CD8-positive, alpha-beta memory T cell (primary cell): Measurements from ENCODE around the gene BTF3L4. TPM values are rescaled to one million over a fixed set of nuclear protein-coding genes. Genes with fewer than 3 reads are reported as not detected.
"Not testable (repeated sequence)": the region's sequence is repeated elsewhere in the genome, so short reads cannot be mapped to it uniquely, and the experiment has no call there.

ENCODE experiments used
- CTCF ChIA-PET: fragments of 350-600 bp; sonication (Branson Sonifier 250); formaldehyde crosslinking; loops from one replicate; lab custom pipeline; 2021; ENCODE audit warnings: antibody characterized with exemption; lab: Charles Lee
- POLR2A ChIA-PET: fragments of 350-600 bp; sonication (Branson Sonifier 250); formaldehyde crosslinking; loops from one replicate; lab custom pipeline; 2021; ENCODE audit warnings: antibody characterized with exemption; lab: Charles Lee
- DNase-seq, 5 donors: peaks; one replicate each; pipeline versions ENCODE4 v3.0.0 to v3.0.0-alpha.2; 2020 to 2022; ENCODE audit warnings: mixed read lengths in 1 of 5
- H3K27ac ChIP-seq: one replicate; pipeline ENCODE4 v1.7.0; 2013; ENCODE audit warnings: low read depth, mild to moderate bottlenecking, low read length, moderate library complexity
- H3K27me3 ChIP-seq: 2 replicates; pipeline ENCODE4 v1.7.0; 2013; ENCODE audit warnings: low read length, mild to moderate bottlenecking; ENCODE audit not compliant: insufficient read depth, poor library complexity, severe bottlenecking
- H3K36me3 ChIP-seq: 2 replicates; pipeline ENCODE4 v1.7.0; 2013; ENCODE audit warnings: mild to moderate bottlenecking, low read length, moderate library complexity; ENCODE audit not compliant: insufficient read depth
- H3K4me1 ChIP-seq: 2 replicates; pipeline ENCODE4 v1.7.0; 2013; ENCODE audit warnings: mild to moderate bottlenecking, low read length, moderate library complexity; ENCODE audit not compliant: insufficient read depth
- H3K4me3 ChIP-seq: 2 replicates; pipeline ENCODE4 v1.7.0; 2013; ENCODE audit warnings: mild to moderate bottlenecking, low read length
- H3K9me3 ChIP-seq: 2 replicates; pipeline ENCODE4 v1.7.0; 2013; ENCODE audit warnings: mild to moderate bottlenecking, low read length
- H3K27ac Mint-ChIP-seq, 8 donors: one replicate each; pipeline ENCODE4 v1.8.0; 2020 to 2021; ENCODE audit warnings: mixed read lengths in 8 of 8, mild to moderate bottlenecking in 6 of 8, inconsistent platforms in 3 of 8, moderate library complexity in 3 of 8
- H3K27me3 Mint-ChIP-seq, 2 donors: one replicate each; pipeline ENCODE4 v1.8.0; 2020 to 2021; ENCODE audit warnings: mixed read lengths in 2 of 2, mild to moderate bottlenecking in 1 of 2, moderate library complexity in 1 of 2
- H3K36me3 Mint-ChIP-seq, 3 donors: one replicate each; pipeline ENCODE4 v1.8.0; 2020 to 2021; ENCODE audit warnings: mixed read lengths in 3 of 3, inconsistent platforms in 1 of 3, mild to moderate bottlenecking in 1 of 3
- H3K4me1 Mint-ChIP-seq, 3 donors: one replicate each; pipeline ENCODE4 v1.8.0; 2020 to 2021; ENCODE audit warnings: mixed read lengths in 3 of 3, inconsistent platforms in 1 of 3, mild to moderate bottlenecking in 1 of 3
- H3K4me3 Mint-ChIP-seq, 7 donors: one replicate each; pipeline ENCODE4 v1.8.0; 2020 to 2021; ENCODE audit warnings: mixed read lengths in 7 of 7, mild to moderate bottlenecking in 6 of 7, moderate library complexity in 4 of 7, inconsistent platforms in 2 of 7
- H3K9me3 Mint-ChIP-seq, 5 donors: one replicate each; pipeline ENCODE4 v1.8.0; 2020 to 2022; ENCODE audit warnings: mixed read lengths in 5 of 5, mild to moderate bottlenecking in 3 of 5, moderate library complexity in 2 of 5, inconsistent platforms in 1 of 5
- polyA plus RNA-seq: library from polyadenylated mRNA; unstranded; fragments of 300-500 nt; fragmentation: Illumina TruSeq; gene quantifications from one replicate; pipeline ENCODE4 v1.2.3, GENCODE V29; 2021
- total RNA-seq, 2 experiments: library from RNA; stranded (reverse); gene quantifications; one replicate each; pipeline ENCODE4 v1.2.3, GENCODE V29; 2021

Gene BTF3L4
- total RNA-seq: 10 to 100 TPM; 31.8 to 32.4 TPM
- 55.0 TPM for polyA plus RNA-seq

- POLR2A ChIA-PET: interaction anchor here (0.6 to 3.7 kb wide), 2 partner anchors 23 to 536 kb away, joined by 3 to 23 read pairs; partner anchors contain the start of gene KTI12
Observed at GRCh38 chr1:52056163-52056936, at the start of gene BTF3L4. Gene BTF3L4 (plus strand): TSS chr1:52056295. CDS start chr1:52059848, 3,553 bp downstream.

GRCh38 chr1:52007215-52008002 is 48.7 kb upstream of the BTF3L4 start:
- no peak for DNase-seq
- POLR2A ChIA-PET: no interaction called here
- no peaks in the 10 kb centered on the region for H3K4me1 Mint-ChIP-seq

More at GRCh38 chr1:52056163-52056936, at the start of gene BTF3L4:
- no peaks in the 10 kb centered on the region for H3K9me3 ChIP-seq
- H3K4me1 Mint-ChIP-seq: peaks cover 51 to 79% (median 74%) of the 10 kb centered on the region in 3 donors
- peak within 1 kb of the TSS; percentile 97 for H3K4me3 ChIP-seq
- CTCF ChIA-PET: interaction anchor here (1.0 kb wide), 1 partner anchor 24 kb away, joined by 3 read pairs; no protein-coding TSS in a partner anchor
- peak within 1 kb of the TSS; percentile 91 to 100 (median 96) for H3K27ac Mint-ChIP-seq
- no peaks in the 10 kb centered on the region for H3K36me3 ChIP-seq
- no peaks in the 10 kb centered on the region for H3K27me3 ChIP-seq
- peak; percentile 87 to 94 (median 90) for DNase-seq
- peak within 1 kb of the TSS; percentile 87 for H3K27ac ChIP-seq
- no peaks in the 10 kb centered on the region for H3K27me3 Mint-ChIP-seq
- peak within 1 kb of the TSS; percentile 94 to 100 (median 98) for H3K4me3 Mint-ChIP-seq
- peaks cover 34% of the 10 kb centered on the region for H3K4me1 ChIP-seq
- H3K9me3 Mint-ChIP-seq: no peaks in the 10 kb centered on the region
- peaks cover 0 to 56% (median 3%) of the 10 kb centered on the region in 3 donors for H3K36me3 Mint-ChIP-seq

GRCh38 chr1:52008071-52008809 is 47.9 kb upstream of the BTF3L4 start:
- no peaks in the 10 kb centered on the region for H3K36me3 ChIP-seq
- no peak overlapping the region for H3K27ac ChIP-seq
- no peaks in the 10 kb centered on the region for H3K4me1 ChIP-seq
- Mint-ChIP-seq H3K27me3 (peaks cover 20 to 31% of the 10 kb centered on the region in 2 donors), H3K4me1 (no peaks in the 10 kb centered on the region), H3K9me3 (no peaks in the 10 kb centered on the region), H3K4me3 (no peak overlapping the region), H3K27ac (no peak overlapping the region), H3K36me3 (no peaks in the 10 kb centered on the region)
- ChIA-PET POLR2A (no interaction called here), CTCF (interaction anchor here (1.0 kb wide), 1 partner anchor 112 kb away, joined by 3 read pairs; no protein-coding TSS in a partner anchor)
- DNase-seq: no peak
- no peak overlapping the region for H3K4me3 ChIP-seq
- no peaks in the 10 kb centered on the region for H3K27me3 ChIP-seq
- no peaks in the 10 kb centered on the region for H3K9me3 ChIP-seq

More at GRCh38 chr1:52007215-52008002, 48.7 kb upstream of the BTF3L4 start:
- H3K27ac Mint-ChIP-seq: no peak overlapping the region
- H3K36me3 Mint-ChIP-seq: no peaks in the 10 kb centered on the region
- no peaks in the 10 kb centered on the region for H3K9me3 ChIP-seq
- peaks cover 20 to 36% of the 10 kb centered on the region in 2 donors for H3K27me3 Mint-ChIP-seq
- H3K36me3 ChIP-seq: no peaks in the 10 kb centered on the region
- H3K27ac ChIP-seq: no peak overlapping the region
- H3K4me3 Mint-ChIP-seq: no peak overlapping the region
- H3K27me3 ChIP-seq: no peaks in the 10 kb centered on the region
- no peaks in the 10 kb centered on the region for H3K9me3 Mint-ChIP-seq
- CTCF ChIA-PET: no interaction called here
- no peaks in the 10 kb centered on the region for H3K4me1 ChIP-seq
- no peak overlapping the region for H3K4me3 ChIP-seq

- Histone ChIP-seq H3K27me3 (no peaks in the 10 kb centered on the region), H3K4me1 (no peaks in the 10 kb centered on the region), H3K9me3 (no peaks in the 10 kb centered on the region), H3K27ac (no peak overlapping the region), H3K36me3 (peaks cover 12% of the 10 kb centered on the region), H3K4me3 (no peak overlapping the region)
- no peaks in the 10 kb centered on the region for H3K9me3 Mint-ChIP-seq
- POLR2A ChIA-PET: interaction anchor here (0.7 kb wide), 1 partner anchor 389 kb away, joined by 12 read pairs; no protein-coding TSS in a partner anchor
- peaks cover 0 to 6% (median 5%) of the 10 kb centered on the region in 3 donors for H3K4me1 Mint-ChIP-seq
- CTCF ChIA-PET: no interaction called here
- H3K27ac Mint-ChIP-seq: no peak overlapping the region
- H3K27me3 Mint-ChIP-seq: no peaks in the 10 kb centered on the region
- H3K4me3 Mint-ChIP-seq: no peak overlapping the region
- DNase-seq: no peak
- H3K36me3 Mint-ChIP-seq: peaks cover 13 to 64% (median 33%) of the 10 kb centered on the region in 3 donors
Observed at GRCh38 chr1:52022133-52022532, 34.0 kb upstream of the BTF3L4 start.

- Histone ChIP-seq H3K27me3 (no peaks in the 10 kb centered on the region), H3K27ac (no peak overlapping the region), H3K9me3 (no peaks in the 10 kb centered on the region), H3K36me3 (peaks cover 5% of the 10 kb centered on the region), H3K4me1 (peaks cover 7% of the 10 kb centered on the region), H3K4me3 (no peak overlapping the region)
- H3K4me1 Mint-ChIP-seq: peaks cover 13 to 23% (median 20%) of the 10 kb centered on the region in 3 donors
- H3K27ac Mint-ChIP-seq: no peak overlapping the region
- CTCF ChIA-PET: no interaction called here
- peaks cover 0 to 2% of the 10 kb centered on the region in 2 donors for H3K27me3 Mint-ChIP-seq
- DNase-seq: no peak
- POLR2A ChIA-PET: no interaction called here
- peaks cover 13 to 61% (median 27%) of the 10 kb centered on the region in 3 donors for H3K36me3 Mint-ChIP-seq
- H3K9me3 Mint-ChIP-seq: no peaks in the 10 kb centered on the region
- no peak overlapping the region for H3K4me3 Mint-ChIP-seq
Observed at GRCh38 chr1:52026278-52026677, 29.8 kb upstream of the BTF3L4 start.

GRCh38 chr1:52028328-52028727 is 27.8 kb upstream of the BTF3L4 start:
- POLR2A ChIA-PET: no interaction called here
- no peaks in the 10 kb centered on the region for H3K27me3 ChIP-seq
- CTCF ChIA-PET: no interaction called here
- Mint-ChIP-seq H3K27me3 (peaks cover 0 to 2% of the 10 kb centered on the region in 2 donors), H3K4me1 (peaks cover 28 to 39% (median 37%) of the 10 kb centered on the region in 3 donors), H3K36me3 (peaks cover 5 to 62% (median 20%) of the 10 kb centered on the region in 3 donors), H3K9me3 (no peaks in the 10 kb centered on the region), H3K27ac (no peak overlapping the region), H3K4me3 (no peak overlapping the region)
- no peaks in the 10 kb centered on the region for H3K9me3 ChIP-seq
- no peak for DNase-seq
- H3K27ac ChIP-seq: no peak overlapping the region
- peaks cover 5% of the 10 kb centered on the region for H3K36me3 ChIP-seq
- H3K4me3 ChIP-seq: no peak overlapping the region
- H3K4me1 ChIP-seq: peaks cover 23% of the 10 kb centered on the region

- DNase-seq, H3K4me3 ChIP-seq, H3K27ac ChIP-seq, H3K9me3 ChIP-seq, H3K27me3 Mint-ChIP-seq, POLR2A ChIA-PET, H3K27me3 ChIP-seq, H3K36me3 ChIP-seq, H3K9me3 Mint-ChIP-seq, H3K4me3 Mint-ChIP-seq, CTCF ChIA-PET: not testable (repeated sequence)
- Mint-ChIP-seq H3K36me3 (peaks cover 0 to 62% (median 17%) of the 10 kb centered on the region in 3 donors), H3K27ac (peak overlapping the region in 1 of 8 donors; percentile 15), H3K4me1 (peaks cover 32 to 44% (median 42%) of the 10 kb centered on the region in 3 donors)
- peaks cover 25% of the 10 kb centered on the region for H3K4me1 ChIP-seq
Observed at GRCh38 chr1:52028839-52029238, 27.3 kb upstream of the BTF3L4 start.
